ENCODE data around the gene CYBA.

CYBA gene

DNA sequence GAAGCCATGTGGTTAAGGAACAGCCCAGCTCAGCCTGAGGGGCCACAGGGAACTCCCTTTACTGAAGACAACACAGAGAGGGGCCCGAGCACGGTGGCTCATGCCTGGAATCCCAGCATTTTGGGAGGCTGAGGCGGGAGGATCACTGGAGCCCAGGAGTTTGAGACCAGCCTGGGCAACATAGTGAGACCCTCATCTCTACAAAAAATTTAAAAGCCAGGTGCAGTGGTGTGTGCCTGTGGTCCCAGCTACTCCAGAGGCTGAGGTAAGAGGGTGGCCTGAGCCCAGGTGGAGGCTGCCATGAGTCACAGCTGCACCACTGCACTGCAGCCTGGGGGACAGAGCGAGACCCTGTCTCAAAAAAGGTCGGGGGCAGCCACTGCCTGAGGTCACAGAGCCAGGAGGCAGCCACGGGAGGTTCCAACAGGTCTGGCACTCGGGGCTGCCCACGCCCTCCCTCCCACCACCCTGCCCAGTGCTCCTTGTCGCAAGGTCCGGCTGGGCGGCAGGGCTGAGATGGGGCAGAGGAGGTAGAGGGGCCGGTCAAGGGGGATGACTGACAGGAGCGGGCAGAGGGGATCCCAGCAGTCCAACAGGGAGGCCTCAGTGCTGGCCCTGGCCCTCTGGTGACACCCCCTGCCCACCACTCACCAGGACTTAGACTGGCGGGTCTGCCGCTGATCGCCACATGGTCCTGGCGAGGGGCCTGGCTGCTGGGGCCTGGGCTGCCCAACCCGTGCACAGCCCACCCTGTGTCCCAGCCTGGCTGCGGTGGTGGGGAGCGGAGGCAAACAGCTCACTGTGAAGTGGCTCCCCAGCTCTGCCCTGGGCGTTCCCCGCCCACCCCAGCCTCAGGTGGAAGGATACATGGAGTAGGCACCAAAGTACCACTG, 3.4 kb downstream of the CYBA start:
- DNase-seq (ENCODE audit: low read depth, low spot score) = no peak

DNA sequence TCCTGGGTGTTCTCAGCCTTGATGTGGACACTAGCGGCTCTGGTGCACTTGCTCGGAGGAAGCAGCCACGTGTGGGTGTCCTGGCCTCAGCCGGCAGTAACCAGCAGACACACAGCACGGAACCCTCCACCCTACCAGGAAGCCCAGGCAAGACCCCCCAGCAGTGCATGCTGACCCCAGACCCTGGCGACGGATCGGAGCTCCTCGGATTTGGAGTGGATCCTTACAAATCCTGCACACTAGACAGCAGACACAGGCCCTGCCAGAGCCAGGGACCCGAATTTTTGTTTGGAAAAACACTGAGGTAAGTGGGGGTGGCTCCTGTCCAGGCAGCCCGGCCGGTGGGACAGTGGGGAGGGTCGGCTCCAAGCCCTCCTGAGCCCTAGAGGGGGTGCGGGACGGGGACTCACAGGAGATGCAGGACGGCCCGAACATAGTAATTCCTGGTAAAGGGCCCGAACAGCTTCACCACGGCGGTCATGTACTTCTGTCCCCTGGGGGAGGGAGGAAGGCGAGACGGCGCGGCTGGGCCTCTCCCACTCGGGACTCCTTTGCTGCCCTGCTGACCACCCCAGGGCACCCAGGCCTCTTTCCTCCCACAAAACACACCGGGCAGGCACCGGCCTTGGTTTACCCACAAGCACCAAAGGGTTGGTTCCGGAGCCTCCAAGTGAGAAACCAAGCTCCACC, 4.4 kb downstream of the CYBA start:
- no peak for DNase-seq (ENCODE audit: low read depth, low spot score)

DNA sequence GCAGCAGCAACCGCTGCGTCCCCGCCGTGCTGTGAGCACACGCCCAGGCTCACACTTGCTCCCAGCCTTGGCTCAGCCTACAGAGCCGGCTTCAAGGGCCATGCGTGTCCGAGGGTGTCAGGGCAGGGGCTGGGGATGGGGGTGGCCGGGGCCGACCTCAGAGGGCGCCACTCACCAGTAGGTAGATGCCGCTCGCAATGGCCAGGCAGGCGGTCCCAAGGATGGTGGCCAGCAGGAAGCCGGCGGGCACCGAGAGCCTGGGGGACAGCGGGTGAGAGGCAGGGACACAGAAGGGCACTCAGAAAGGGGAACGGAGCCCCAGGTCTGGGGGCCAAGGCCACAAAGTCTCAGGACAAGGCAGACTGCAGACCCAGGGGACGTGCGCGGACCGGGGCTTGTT, 4.9 kb downstream of the CYBA start:
- DNase-seq (ENCODE audit: low read depth, low spot score) = no peak

GRCh38 chr16:88645455-88645854, 5.4 kb downstream of the CYBA start:
- no peak for DNase-seq (ENCODE audit: low read depth, low spot score)

- no peak for DNase-seq (ENCODE audit: low read depth, low spot score)
These were observed 7.3 kb downstream of the CYBA start for GRCh38 chr16:88643644-88643932.

- no peak for DNase-seq (ENCODE audit: low read depth, low spot score)
These were observed 7.8 kb downstream of the CYBA start for GRCh38 chr16:88642881-88643643.

- DNase-seq (ENCODE audit: low read depth, low spot score) = no peak
These were observed 10.2 kb downstream of the CYBA start for GRCh38 chr16:88640498-88641247.

DNA sequence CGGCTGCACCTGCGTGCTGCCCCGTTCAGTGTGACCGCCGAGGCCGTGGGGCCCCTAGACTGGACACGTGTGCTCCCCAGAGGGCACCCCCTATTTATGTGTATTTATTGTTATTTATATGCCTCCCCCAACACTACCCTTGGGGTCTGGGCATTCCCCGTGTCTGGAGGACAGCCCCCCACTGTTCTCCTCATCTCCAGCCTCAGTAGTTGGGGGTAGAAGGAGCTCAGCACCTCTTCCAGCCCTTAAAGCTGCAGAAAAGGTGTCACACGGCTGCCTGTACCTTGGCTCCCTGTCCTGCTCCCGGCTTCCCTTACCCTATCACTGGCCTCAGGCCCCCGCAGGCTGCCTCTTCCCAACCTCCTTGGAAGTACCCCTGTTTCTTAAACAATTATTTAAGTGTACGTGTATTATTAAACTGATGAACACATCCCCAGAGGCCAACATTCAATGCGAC, 10.8 kb downstream of the CYBA start:
- no peak for DNase-seq (ENCODE audit: low read depth, low spot score)

DNA sequence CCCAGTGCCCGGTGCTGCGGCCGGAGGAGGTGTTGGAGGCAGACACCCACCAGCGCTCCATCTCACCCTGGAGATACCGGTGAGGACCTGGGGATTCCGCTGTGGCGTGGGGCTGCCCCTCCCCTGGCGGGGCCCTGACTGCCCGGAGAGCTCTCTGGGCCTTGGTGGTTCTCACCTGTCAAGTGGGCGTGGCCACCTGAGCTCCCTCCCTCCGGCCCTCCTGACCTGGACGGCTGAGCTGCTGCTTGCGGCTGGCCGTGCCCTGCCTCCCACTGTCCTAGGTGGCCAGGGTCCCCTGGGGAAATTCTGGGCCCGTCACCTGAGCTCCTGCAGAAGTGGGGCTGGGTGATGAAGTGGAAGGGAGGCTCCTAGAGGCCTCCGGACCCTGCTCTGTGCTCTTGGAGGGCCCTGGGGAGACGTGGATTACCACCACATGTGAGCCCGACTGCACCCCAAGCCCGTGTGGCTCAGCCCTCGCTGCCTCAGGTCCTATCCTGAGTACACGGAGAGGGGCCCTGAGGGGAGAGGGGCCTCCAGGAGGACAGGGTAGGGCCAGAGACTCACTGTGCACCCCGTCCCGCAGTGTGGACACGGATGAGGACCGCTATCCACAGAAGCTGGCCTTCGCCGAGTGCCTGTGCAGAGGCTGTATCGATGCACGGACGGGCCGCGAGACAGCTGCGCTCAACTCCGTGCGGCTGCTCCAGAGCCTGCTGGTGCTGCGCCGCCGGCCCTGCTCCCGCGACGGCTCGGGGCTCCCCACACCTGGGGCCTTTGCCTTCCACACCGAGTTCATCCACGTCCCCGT, 11.4 kb downstream of the CYBA start:
- no peak for DNase-seq (ENCODE audit: low read depth, low spot score)

DNA sequence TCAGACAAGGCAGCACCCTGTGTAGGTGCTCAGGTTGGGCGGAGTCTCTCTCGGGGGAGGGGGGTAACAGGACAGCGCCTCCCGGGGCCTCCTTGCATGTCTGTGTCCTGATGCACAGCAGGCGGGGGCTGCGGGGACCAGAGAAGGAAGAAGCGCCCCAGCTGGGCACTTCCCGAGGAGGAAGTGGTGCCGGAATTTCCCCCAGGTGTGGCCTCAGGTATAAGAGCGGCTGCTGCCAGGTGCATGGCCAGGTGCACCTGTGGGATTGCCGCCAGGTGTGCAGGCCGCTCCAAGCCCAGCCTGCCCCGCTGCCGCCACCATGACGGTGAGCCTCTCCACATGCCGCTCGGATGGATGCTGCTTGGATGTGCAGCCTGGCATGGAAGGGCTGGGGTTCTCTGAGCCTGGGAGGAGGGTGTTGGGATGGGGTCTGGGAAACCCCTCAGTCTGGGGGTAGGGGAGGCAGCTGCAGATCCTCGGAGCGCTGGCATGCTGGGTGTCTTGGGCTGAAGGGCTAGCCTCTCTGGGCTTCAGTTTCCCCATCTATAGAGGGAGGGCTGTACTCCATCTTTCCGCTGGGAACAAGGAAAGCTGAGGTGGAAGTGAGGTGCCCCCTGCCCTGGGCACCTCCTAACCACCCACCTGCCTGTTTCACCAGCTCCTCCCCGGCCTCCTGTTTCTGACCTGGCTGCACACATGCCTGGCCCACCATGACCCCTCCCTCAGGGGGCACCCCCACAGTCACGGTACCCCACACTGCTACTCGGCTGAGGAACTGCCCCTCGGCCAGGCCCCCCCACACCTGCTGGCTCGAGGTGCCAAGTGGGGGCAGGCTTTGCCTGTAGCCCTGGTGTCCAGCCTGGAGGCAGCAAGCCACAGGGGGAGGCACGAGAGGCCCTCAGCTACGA, 12.3 kb downstream of the CYBA start, which contains the start of gene IL17C:
TSS of gene IL17C (plus strand) at position 250 of the 908 bp plus-strand sequence. CDS start at position 320, 70 bp downstream.
- no peak for DNase-seq (ENCODE audit: low read depth, low spot score)

DNA sequence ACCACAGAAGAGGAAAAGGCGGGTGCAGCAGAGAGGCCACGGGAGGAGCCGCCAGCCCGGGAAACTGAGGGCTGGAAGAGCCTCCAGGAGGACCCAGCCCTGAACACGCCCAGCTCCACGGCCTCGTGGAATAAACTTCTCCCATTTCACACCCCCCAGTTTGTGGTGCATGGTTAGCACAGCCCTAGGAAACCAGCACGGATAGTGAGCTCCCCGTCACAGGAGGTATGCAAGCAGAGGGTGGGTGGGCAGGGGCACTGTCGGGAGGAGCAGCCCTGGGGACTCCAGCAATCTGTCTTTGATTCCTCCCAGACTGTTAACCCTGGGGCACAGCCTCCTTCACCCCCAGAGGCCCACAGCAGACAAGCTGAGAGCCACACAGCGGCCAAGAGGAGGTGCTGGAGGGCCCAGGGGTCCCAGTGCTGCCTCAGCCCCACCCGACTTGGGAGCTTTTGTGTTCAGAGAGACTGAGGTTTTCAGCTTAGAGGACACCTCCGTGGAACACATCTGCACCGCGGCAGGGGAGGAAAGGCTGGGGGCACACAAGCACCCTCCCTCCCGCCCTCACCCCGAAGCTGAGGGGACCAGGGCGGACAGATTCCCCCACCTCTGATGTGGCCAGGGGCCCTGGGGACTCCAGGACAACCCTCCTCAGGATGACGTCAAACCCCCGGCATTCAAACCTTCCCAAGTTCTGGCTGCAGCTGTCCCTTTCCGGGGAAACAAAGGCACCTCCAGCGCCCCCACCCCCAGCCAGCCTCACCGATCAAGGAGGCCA, 14.2 kb downstream of the CYBA start:
- no peak for DNase-seq (ENCODE audit: low read depth, low spot score)

DNA sequence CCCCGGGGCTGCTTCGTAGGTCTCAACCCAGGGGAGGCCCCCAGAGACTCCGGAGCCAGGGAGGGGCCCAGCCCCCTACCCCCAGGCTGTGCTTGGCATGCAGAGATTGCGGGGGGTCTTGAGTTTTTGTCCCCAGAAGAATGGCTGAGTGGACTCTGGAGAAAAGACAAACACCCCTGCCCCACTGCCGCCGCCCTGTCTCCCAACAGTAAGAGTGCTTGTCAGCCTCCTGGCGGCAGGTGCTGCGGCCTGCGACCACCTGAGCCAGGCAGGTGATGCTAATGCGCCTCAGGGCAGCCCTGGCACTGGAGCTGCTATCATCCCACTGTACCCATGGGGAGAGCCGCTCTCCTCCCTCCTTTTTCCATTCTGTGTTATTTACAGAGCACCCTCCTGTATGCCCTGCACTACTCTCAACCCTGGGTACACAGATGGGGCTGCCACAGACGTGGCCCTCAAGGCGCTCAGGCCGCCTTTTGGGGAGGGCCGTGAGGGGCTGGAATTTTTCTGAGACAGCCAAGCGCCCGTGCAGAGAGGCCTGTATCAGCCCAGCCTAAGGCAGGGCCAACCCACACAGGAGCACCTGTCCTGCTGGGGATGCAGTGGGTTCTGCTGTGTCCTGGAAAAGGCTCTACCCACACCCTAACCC, 15.1 kb downstream of the CYBA start:
- no peak for DNase-seq (ENCODE audit: low read depth, low spot score)

GRCh38 chr16:88634994-88635670, 15.7 kb downstream of the CYBA start:
- DNase-seq (ENCODE audit: low read depth, low spot score) = no peak

GRCh38 chr16:88634141-88634993, 16.5 kb downstream of the CYBA start:
- DNase-seq (ENCODE audit: low read depth, low spot score) = no peak

DNA sequence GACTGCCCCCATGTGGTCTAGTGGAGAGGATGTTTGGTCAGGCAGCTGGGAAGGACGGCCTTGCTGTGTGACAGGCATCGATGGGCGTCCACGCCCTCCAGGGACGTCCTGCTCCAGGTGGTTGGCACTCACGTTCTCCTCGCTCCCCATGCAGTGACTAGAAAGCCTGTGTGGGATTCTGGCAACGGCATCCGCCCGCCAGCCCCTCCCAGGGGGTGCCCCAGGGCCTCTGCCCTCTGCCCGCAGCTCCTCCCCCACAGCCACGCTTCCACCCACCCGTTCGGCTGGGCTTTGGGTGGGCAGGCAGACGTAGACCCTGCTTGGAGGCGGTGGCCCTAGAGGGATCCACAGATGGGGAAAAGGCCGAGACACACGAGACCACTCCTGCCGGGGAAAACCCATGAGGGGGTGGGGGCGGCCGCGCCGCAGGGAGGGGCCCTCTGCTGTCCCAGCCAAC, 17.1 kb downstream of the CYBA start:
- no peak for DNase-seq (ENCODE audit: low read depth, low spot score)

- no peak for DNase-seq (ENCODE audit: low read depth, low spot score)
These were observed 18.3 kb downstream of the CYBA start for GRCh38 chr16:88632587-88632930.
